HepG2 (cell line): ENCODE data around the gene ZBED3. TPM values are rescaled to one million over a fixed set of nuclear protein-coding genes. Genes with fewer than 3 reads are reported as not detected.

ENCODE experiments used
- ATAC-seq: fragments of 200-7000 bp; cut with Tn5 transposase; 3 replicates; pipeline ENCODE4 v1.9.1; 2020; ENCODE audit warnings: mild to moderate bottlenecking, moderate library complexity
- BruUV-seq: library from RNA; stranded (reverse); fragments of 400-500 nt; replicated peaks from 2 replicates; lab custom pipeline; 2021; lab: Mats Ljungman, UMichigan
- CTCF ChIA-PET: fragments of 300-600 bp; formaldehyde crosslinking; extraction: SDS; loops from one replicate; lab custom pipeline; 2021; ENCODE audit warnings: low total read pairs, inconsistent platforms, low intra/inter-chr PET ratio; lab: Yijun Ruan, JAX
- POLR2A ChIA-PET: fragments of 350-600 bp; sonication (Branson Sonifier 250); formaldehyde crosslinking; loops from one replicate; lab custom pipeline; 2020; ENCODE audit warnings: antibody characterized with exemption, inconsistent platforms; lab: Yijun Ruan, JAX
- DNase-seq: peaks from one replicate; pipeline ENCODE4 v3.0.0-alpha.2; 2015; ENCODE audit warnings: low spot score
- FAIRE-seq: peaks from 3 replicates; lab custom pipeline; 2011; peaks lifted over from hg19 to GRCh38; lab: Jason Lieb, UNC
- H2AFZ ChIP-seq: one replicate; pipeline ENCODE4 v1.6.1; 2011; ENCODE audit warnings: low read length, inconsistent platforms
- H3K27ac ChIP-seq: fragments of 300-600 bp; 3 replicates; pipeline ENCODE4 v1.8.0; 2011; ENCODE audit warnings: mixed run types, mild to moderate bottlenecking, mixed read lengths, low read length, inconsistent platforms; ENCODE audit not compliant: insufficient read depth; ENCODE audit errors: extremely low read length
- H3K27me3 ChIP-seq, 2 experiments: fragments of 200-600 bp in 1 of 2; 2 replicates in 1 of 2; 3 replicates in 1 of 2; pipeline versions ENCODE4 v1.6.0 to v1.8.0; 2011; ENCODE audit warnings: low read length in 2 of 2, mild to moderate bottlenecking in 2 of 2, moderate library complexity in 2 of 2, inconsistent platforms in 1 of 2; ENCODE audit not compliant: insufficient read depth in 2 of 2, control insufficient read depth in 1 of 2
- H3K36me3 ChIP-seq, 2 experiments: fragments of 200-600 bp in 1 of 2; replicated peaks in 1 of 2; 2 replicates in 1 of 2; 3 replicates in 1 of 2; pipeline versions ENCODE4 v1.5.1 to v1.8.0; 2011; ENCODE audit warnings: low read length in 2 of 2, inconsistent platforms in 1 of 2; ENCODE audit not compliant: insufficient read depth in 2 of 2, control insufficient read depth in 1 of 2
- H3K4me1 ChIP-seq: 2 replicates; pipeline ENCODE4 v1.5.1; 2012; ENCODE audit warnings: low read length, inconsistent platforms; ENCODE audit not compliant: insufficient read depth
- H3K4me2 ChIP-seq: 2 replicates; pipeline ENCODE4 v1.6.0; 2011; ENCODE audit warnings: low read depth, low read length, inconsistent platforms
- H3K4me3 ChIP-seq, 3 experiments: fragments of 200-600 bp in 1 of 3; sonication (generic), shearing (Covaris generic) in 1 of 3; replicated peaks in 1 of 3; 2 replicates each; pipeline ENCODE4 v1.5.1; 2011 to 2016; ENCODE audit warnings: low read length in 3 of 3, inconsistent platforms in 2 of 3, low read depth in 2 of 3, mild to moderate bottlenecking in 2 of 3, control low read depth in 1 of 3, mixed read lengths in 1 of 3; ENCODE audit not compliant: insufficient read depth in 1 of 3
- H3K79me2 ChIP-seq: one replicate; pipeline ENCODE4 v1.6.1; 2011; ENCODE audit warnings: low read length, inconsistent platforms; ENCODE audit not compliant: insufficient read depth
- H3K9ac ChIP-seq: 2 replicates; pipeline ENCODE4 v1.6.0; 2011; ENCODE audit warnings: mild to moderate bottlenecking, low read depth, low read length, inconsistent platforms; ENCODE audit not compliant: insufficient read depth
- H3K9me3 ChIP-seq: 2 replicates; pipeline ENCODE4 v1.5.1; 2012; ENCODE audit warnings: mild to moderate bottlenecking, low read length
- H4K20me1 ChIP-seq: 2 replicates; pipeline ENCODE4 v1.6.0; 2011; ENCODE audit warnings: inconsistent platforms, mild to moderate bottlenecking, low read length, moderate library complexity; ENCODE audit not compliant: insufficient read depth
- CBFB ChIP-seq: sonication (generic); formaldehyde crosslinking; IDR thresholded peaks from 2 replicates; pipeline ENCODE4 v1.4.0; 2020; ENCODE audit warnings: missing genetic modification reagents
- KDM5B ChIP-seq: sonication (generic); formaldehyde crosslinking; IDR thresholded peaks from 2 replicates; pipeline ENCODE4 v1.4.0; 2020; ENCODE audit warnings: missing genetic modification reagents, mild to moderate bottlenecking, borderline replicate concordance
- MEIS1 ChIP-seq: sonication (generic); formaldehyde crosslinking; IDR thresholded peaks from 2 replicates; pipeline ENCODE4 v1.9.0; 2021; ENCODE audit warnings: mild to moderate bottlenecking, missing genetic modification reagents, moderate library complexity, borderline replicate concordance
- USF2 ChIP-seq, 2 experiments: sonication (generic) in 1 of 2; formaldehyde crosslinking in 1 of 2; IDR thresholded peaks; 2 replicates each; pipeline versions ENCODE4 v1.5.1 to v1.6.1; 2011 to 2020; ENCODE audit warnings: borderline replicate concordance in 1 of 2, low read depth in 1 of 2, low read length in 1 of 2, mild to moderate bottlenecking in 1 of 2, missing genetic modification reagents in 1 of 2, moderate library complexity in 1 of 2
- ZBTB33 ChIP-seq: sonication (generic); formaldehyde crosslinking; IDR thresholded peaks from 2 replicates; pipeline ENCODE4 v1.4.0; 2020; ENCODE audit warnings: missing genetic modification reagents
- ZNF136 ChIP-seq: sonication (generic); formaldehyde crosslinking; IDR thresholded peaks from 2 replicates; pipeline ENCODE4 v1.8.1; 2022; ENCODE audit warnings: low read depth, mild to moderate bottlenecking, moderate library complexity, missing genetic modification reagents
- ZNF235 ChIP-seq: sonication (generic); formaldehyde crosslinking; IDR thresholded peaks from 2 replicates; pipeline ENCODE4 v1.8.1; 2023; ENCODE audit warnings: mild to moderate bottlenecking, missing genetic modification reagents, borderline replicate concordance
- ZNF30 ChIP-seq: sonication (generic); formaldehyde crosslinking; IDR thresholded peaks from 2 replicates; pipeline ENCODE4 v1.5.0; 2020; ENCODE audit warnings: mild to moderate bottlenecking, missing genetic modification reagents
- ZSCAN29 ChIP-seq: sonication (generic); formaldehyde crosslinking; conservative IDR thresholded peaks from 2 replicates; pipeline ENCODE4 v1.4.0; 2020; ENCODE audit warnings: mild to moderate bottlenecking, missing genetic modification reagents
- WGBS: methylation state at CpG from one replicate; pipeline ENCODE4 v1.1.6; 2017; ENCODE audit warnings: low lambda C conversion rate; 5-methylcytosine and 5-hydroxymethylcytosine counted together
- in situ Hi-C: cut with HindIII; loops from 2 replicates; pipeline ENCODE4 v1.10.0; 2017; ENCODE audit warnings: low pct_unique_long_range_greater_than_20kb; ENCODE audit not compliant: extremely low pct_ligation_motif_present
- intact Hi-C: fragments of 100-400 bp; cut with micrococcal nuclease; formaldehyde crosslinking; loops from one replicate; pipeline ENCODE4 v1.10.0; 2022; ENCODE audit not compliant: unreplicated experiment
- polyA plus RNA-seq, 8 experiments: library from polyadenylated mRNA; depleted of rRNA in 3 of 8; stranded (reverse) in 7 of 8; unstranded in 1 of 8; fragments of >200 nt; fragmentation: Illumina TruSeq in 4 of 8; extraction: Trizol in 4 of 8; gene quantifications; 2 replicates each; pipeline versions ENCODE4 v1.2.1 to v1.2.3, GENCODE V29; 2011 to 2016; ENCODE audit warnings: low read depth in 4 of 8, missing spikeins in 1 of 8, mixed read lengths in 1 of 8; ENCODE audit not compliant: insufficient read depth in 1 of 8
- total RNA-seq, 5 experiments: library from RNA; depleted of rRNA; stranded (reverse); fragments of >200 nt; fragmentation: Illumina TruSeq; extraction: Trizol; gene quantifications; 2 replicates each; pipeline ENCODE4 v1.2.3, GENCODE V29; 2016; ENCODE audit warnings: low read depth in 1 of 5

Gene ZBED3
- total and polyA plus RNA-seq, 2 of the 13 experiments (the other 11 are each of a cell fraction or from before 2014, with no cell fraction given) = 2.3 to 8.1 TPM

- FAIRE-seq = peak; percentile 77
- no peaks in the 10 kb centered on the region; a peak in 1 of 5 replicates for H3K27me3 ChIP-seq
- BruUV-seq = TSS peak; percentile 76
- peak within 1 kb of the TSS; percentile 94 for H3K27ac ChIP-seq
- H3K4me1 ChIP-seq = peaks cover 31% of the 10 kb centered on the region
- peaks cover 16% of the 10 kb centered on the region for H3K79me2 ChIP-seq
- ChIA-PET POLR2A (interaction anchor here (0.8 to 2.0 kb wide), 5 partner anchors 51 to 493 kb away, joined by 3 to 19 read pairs (median 3); partner anchors contain the start of gene ZBED3), CTCF (no interaction called here)
- H3K36me3 ChIP-seq = no peaks in the 10 kb centered on the region; a peak in 1 of 5 replicates
- no peaks in the 10 kb centered on the region; the same call in 1 of the 2 replicates for H4K20me1 ChIP-seq
- ATAC-seq = peak; percentile 99
- peak within 1 kb of the TSS; percentile 71 for H2AFZ ChIP-seq
- intact Hi-C loops = no loop called here
- H3K4me2 ChIP-seq = peak within 1 kb of the TSS; percentile 75
- DNase-seq = peak; percentile 90
- WGBS = under 1% methylated on average over 32 of the region's 82 CpGs
- peaks cover 13% of the 10 kb centered on the region; the same call in 1 of the 2 replicates for H3K9me3 ChIP-seq
- H3K4me3 ChIP-seq = peak within 1 kb of the TSS; percentile 77 to 97 (median 88)
- in situ Hi-C loops = no loop called here
- H3K9ac ChIP-seq = peak within 1 kb of the TSS; percentile 96
- TF ChIP-seq ZBTB33 = 0 out of 2 replicates have a peak, but pooled peaks have one; percentile 23
- 0 out of 2 replicates have a peak, but pooled peaks have one; percentile 59 for TF ChIP-seq ZNF136 (CRISPR knock-in tag)
- TF ChIP-seq MEIS1 = peak; percentile 73; the same call in 1 of the 2 replicates
- TF ChIP-seq ZSCAN29 (CRISPR knock-in tag) = peak; percentile 88
- TF ChIP-seq CBFB = peak; percentile 42; the same call in 1 of the 2 replicates
- TF ChIP-seq ZNF235 = peak; percentile 89; the same call in 1 of the 2 replicates
- no peak for TF ChIP-seq USF2 (IDR thresholded peaks at IDR 0.05; ENCODE audit: low read depth, low read length)
- no peak for TF ChIP-seq USF2 (CRISPR knock-in tag; IDR thresholded peaks at IDR 0.05; ENCODE audit: borderline replicate concordance)
- peak; percentile 92 for TF ChIP-seq KDM5B (CRISPR knock-in tag)
- no peak for TF ChIP-seq ZNF30
Observed at GRCh38 chr5:77030097-77031071, 56.7 kb downstream of the ZBED3 start, which contains the start of gene AGGF1. Gene AGGF1, plus strand, starts transcription at chr5:77030404. Its CDS starts 363 bp downstream, at chr5:77030767.
